ENCODE measurements around the gene NLRP12.
"Not testable (repeated sequence)": the region's sequence is repeated elsewhere in the genome, so short reads cannot be mapped to it uniquely, and the experiment has no call there.

The NLRP12 gene

GRCh38 chr19:53780506-53780905 lies 43.6 kb downstream of the NLRP12 start:
- Histone ChIP-seq H3K4me3 (ENCODE audit: low read depth, low read length) (no peak overlapping the region), H2AFZ (ENCODE audit: low read length, unreplicated experiment) (no peak overlapping the region), H3K79me2 (ENCODE audit: control insufficient read depth, insufficient read depth, low read length, unreplicated experiment) (no peaks in the 10 kb centered on the region)

DNA sequence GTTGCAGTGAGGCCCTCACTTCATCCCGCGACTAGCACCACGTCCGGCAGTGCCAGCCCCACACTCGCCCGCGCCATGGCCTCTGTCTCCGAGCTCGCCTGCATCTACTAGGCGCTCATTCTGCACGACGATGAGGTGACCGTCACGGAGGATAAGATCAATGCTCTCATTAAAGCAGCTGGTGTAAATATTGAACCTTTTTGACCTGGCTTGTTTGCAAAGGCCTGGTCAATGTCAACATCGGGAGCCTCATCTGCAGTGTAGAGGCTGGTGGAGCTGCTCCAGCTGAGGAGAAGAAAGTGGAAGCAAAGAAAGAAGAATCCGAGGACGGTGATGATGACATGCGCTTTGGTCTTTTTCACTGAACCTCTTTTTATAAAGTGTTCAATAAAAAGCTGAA lies 48.6 kb downstream of the NLRP12 start:
- Histone ChIP-seq H3K27ac (ENCODE audit: low read depth, low read length) (no peak overlapping the region), H3K79me2 (ENCODE audit: control insufficient read depth, insufficient read depth, low read length, unreplicated experiment) (no peaks in the 10 kb centered on the region), H3K36me3 (ENCODE audit: insufficient read depth, low read length) (no peaks in the 10 kb centered on the region), H3K4me1 (ENCODE audit: control insufficient read depth, insufficient read depth, low read length, unreplicated experiment) (peaks cover 3% of the 10 kb centered on the region), H3K4me3 (ENCODE audit: low read depth, low read length) (no peak overlapping the region), H2AFZ (ENCODE audit: low read length, unreplicated experiment) (no peak overlapping the region), H3K27me3 (ENCODE audit: insufficient read depth, low read length) (no peaks in the 10 kb centered on the region)

More at GRCh38 chr19:53780506-53780905, 43.6 kb downstream of the NLRP12 start:
- no peaks in the 10 kb centered on the region for H3K36me3 ChIP-seq (ENCODE audit: insufficient read depth, low read length)
- no peak overlapping the region for H3K27ac ChIP-seq (ENCODE audit: low read depth, low read length)
- no peaks in the 10 kb centered on the region for H3K4me1 ChIP-seq (ENCODE audit: control insufficient read depth, insufficient read depth, low read length, unreplicated experiment)
- no peaks in the 10 kb centered on the region for H3K27me3 ChIP-seq (ENCODE audit: insufficient read depth, low read length)

- H3K27ac ChIP-seq (ENCODE audit: low read depth, low read length); H3K4me1 ChIP-seq (ENCODE audit: control insufficient read depth, insufficient read depth, low read length, unreplicated experiment); H3K36me3 ChIP-seq (ENCODE audit: insufficient read depth, low read length); H3K27me3 ChIP-seq (ENCODE audit: insufficient read depth, low read length); H2AFZ ChIP-seq (ENCODE audit: low read length, unreplicated experiment); H3K4me3 ChIP-seq (ENCODE audit: low read depth, low read length); H3K79me2 ChIP-seq (ENCODE audit: control insufficient read depth, insufficient read depth, low read length, unreplicated experiment): not testable (repeated sequence)
These were observed 49.6 kb downstream of the NLRP12 start for GRCh38 chr19:53774491-53774890.

GRCh38 chr19:53773999-53774398 lies 50.1 kb downstream of the NLRP12 start:
- Histone ChIP-seq H3K4me3 (ENCODE audit: low read depth, low read length) (no peak overlapping the region), H2AFZ (ENCODE audit: low read length, unreplicated experiment) (no peak overlapping the region), H3K36me3 (ENCODE audit: insufficient read depth, low read length) (no peaks in the 10 kb centered on the region), H3K27me3 (ENCODE audit: insufficient read depth, low read length) (no peaks in the 10 kb centered on the region), H3K4me1 (ENCODE audit: control insufficient read depth, insufficient read depth, low read length, unreplicated experiment) (peaks cover 3% of the 10 kb centered on the region), H3K79me2 (ENCODE audit: control insufficient read depth, insufficient read depth, low read length, unreplicated experiment) (no peaks in the 10 kb centered on the region), H3K27ac (ENCODE audit: low read depth, low read length) (no peak overlapping the region)

DNA sequence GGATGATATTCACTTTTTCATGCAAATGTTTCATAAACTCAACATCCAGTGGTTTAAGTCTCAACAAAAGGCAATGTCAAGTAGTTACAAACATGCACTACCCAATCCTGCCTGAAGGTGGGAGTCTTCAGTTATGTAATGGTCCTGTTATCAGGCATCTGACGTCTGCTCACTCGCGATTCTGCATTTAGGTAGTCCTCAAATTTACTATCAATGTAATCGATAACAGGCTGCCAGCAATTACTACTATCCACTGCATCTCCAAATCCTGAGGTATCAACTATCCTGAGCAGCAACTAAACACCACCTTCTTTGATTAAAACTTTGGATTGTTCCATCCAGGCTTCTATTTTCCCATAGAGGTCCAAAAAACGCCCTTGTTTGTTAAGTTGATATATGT lies 51.2 kb downstream of the NLRP12 start:
- Histone ChIP-seq H2AFZ (ENCODE audit: low read length, unreplicated experiment) (no peak overlapping the region), H3K4me1 (ENCODE audit: control insufficient read depth, insufficient read depth, low read length, unreplicated experiment) (peaks cover 3% of the 10 kb centered on the region), H3K36me3 (ENCODE audit: insufficient read depth, low read length) (no peaks in the 10 kb centered on the region), H3K4me3 (ENCODE audit: low read depth, low read length) (no peak overlapping the region), H3K79me2 (ENCODE audit: control insufficient read depth, insufficient read depth, low read length, unreplicated experiment) (no peaks in the 10 kb centered on the region), H3K27ac (ENCODE audit: low read depth, low read length) (no peak overlapping the region), H3K27me3 (ENCODE audit: insufficient read depth, low read length) (no peaks in the 10 kb centered on the region)

DNA sequence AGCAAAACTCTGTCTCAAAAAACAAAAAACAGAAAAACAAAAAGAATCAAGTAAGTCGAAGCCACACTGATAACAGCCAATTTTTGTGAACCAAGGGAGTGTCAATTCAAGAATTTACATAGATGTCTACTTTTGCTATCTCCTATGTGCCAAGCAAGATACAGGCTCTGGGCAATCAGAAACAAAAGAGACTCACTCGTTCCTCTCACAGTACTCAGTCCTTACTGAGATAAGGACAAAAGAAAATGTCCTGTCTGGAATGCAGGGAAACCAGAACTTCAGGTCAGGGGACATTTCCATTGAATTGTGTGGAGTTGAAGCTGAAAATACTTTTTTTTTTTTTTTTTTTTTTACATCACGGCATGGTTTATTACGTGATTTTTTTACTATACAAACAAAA lies 53.0 kb downstream of the NLRP12 start:
- Histone ChIP-seq H3K36me3 (ENCODE audit: insufficient read depth, low read length) (no peaks in the 10 kb centered on the region), H3K4me1 (ENCODE audit: control insufficient read depth, insufficient read depth, low read length, unreplicated experiment) (peaks cover 3% of the 10 kb centered on the region), H2AFZ (ENCODE audit: low read length, unreplicated experiment) (no peak overlapping the region), H3K27me3 (ENCODE audit: insufficient read depth, low read length) (no peaks in the 10 kb centered on the region), H3K27ac (ENCODE audit: low read depth, low read length) (no peak overlapping the region), H3K79me2 (ENCODE audit: control insufficient read depth, insufficient read depth, low read length, unreplicated experiment) (no peaks in the 10 kb centered on the region), H3K4me3 (ENCODE audit: low read depth, low read length) (no peak overlapping the region)

GRCh38 chr19:53769696-53770309 lies 54.3 kb downstream of the NLRP12 start:
- H3K4me3 ChIP-seq (ENCODE audit: low read depth, low read length); H2AFZ ChIP-seq (ENCODE audit: low read length, unreplicated experiment); H3K36me3 ChIP-seq (ENCODE audit: insufficient read depth, low read length); H3K27me3 ChIP-seq (ENCODE audit: insufficient read depth, low read length); H3K79me2 ChIP-seq (ENCODE audit: control insufficient read depth, insufficient read depth, low read length, unreplicated experiment); H3K27ac ChIP-seq (ENCODE audit: low read depth, low read length); H3K4me1 ChIP-seq (ENCODE audit: control insufficient read depth, insufficient read depth, low read length, unreplicated experiment): not testable (repeated sequence)

DNA sequence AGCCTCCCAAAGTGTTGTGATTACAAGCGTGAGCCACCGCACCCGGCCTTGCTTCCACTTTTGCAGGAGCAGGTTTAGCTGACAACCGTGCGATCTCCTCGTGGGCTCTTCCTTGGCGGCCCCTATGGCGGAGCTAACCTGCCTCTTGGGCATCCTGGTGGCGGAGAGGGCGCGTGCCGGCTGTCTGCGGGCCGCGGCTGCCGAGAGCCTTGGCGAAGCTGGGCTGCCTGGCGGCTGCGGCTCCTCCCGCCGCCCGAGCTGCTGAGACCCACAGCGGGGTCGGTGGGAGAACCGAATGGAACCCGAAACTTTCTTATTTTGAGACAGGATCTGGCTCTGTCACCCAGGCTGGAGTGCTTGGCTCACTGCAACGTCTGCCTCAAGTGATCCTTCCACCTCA lies 55.7 kb downstream of the NLRP12 start:
- H3K36me3 ChIP-seq (ENCODE audit: insufficient read depth, low read length): no peaks in the 10 kb centered on the region
- H2AFZ ChIP-seq (ENCODE audit: low read length, unreplicated experiment): no peak overlapping the region
- no peak overlapping the region for H3K4me3 ChIP-seq (ENCODE audit: low read depth, low read length)
- H3K4me1 ChIP-seq (ENCODE audit: control insufficient read depth, insufficient read depth, low read length, unreplicated experiment): peaks cover 3% of the 10 kb centered on the region
- H3K27me3 ChIP-seq (ENCODE audit: insufficient read depth, low read length): no peaks in the 10 kb centered on the region
- H3K79me2 ChIP-seq (ENCODE audit: control insufficient read depth, insufficient read depth, low read length, unreplicated experiment): no peaks in the 10 kb centered on the region
- H3K27ac ChIP-seq (ENCODE audit: low read depth, low read length): no peak overlapping the region

- H3K79me2 ChIP-seq (ENCODE audit: control insufficient read depth, insufficient read depth, low read length, unreplicated experiment); H3K36me3 ChIP-seq (ENCODE audit: insufficient read depth, low read length); H3K4me3 ChIP-seq (ENCODE audit: low read depth, low read length); H2AFZ ChIP-seq (ENCODE audit: low read length, unreplicated experiment); H3K27ac ChIP-seq (ENCODE audit: low read depth, low read length); H3K27me3 ChIP-seq (ENCODE audit: insufficient read depth, low read length); H3K4me1 ChIP-seq (ENCODE audit: control insufficient read depth, insufficient read depth, low read length, unreplicated experiment): not testable (repeated sequence)
These were observed 65.1 kb downstream of the NLRP12 start for GRCh38 chr19:53758991-53759390.

Measured in ACC112 (cell line).